H1 (cell line): ENCODE data around the gene FGFRL1. TPM values are rescaled to one million over a fixed set of nuclear protein-coding genes. Genes with fewer than 3 reads are reported as not detected.
A peak's percentile ranks its signal among the peaks of the same experiment; 100 is the strongest.

Experiments
- CTCF ChIA-PET: fragments of 300-600 bp; sonication (Branson Sonifier 250); formaldehyde crosslinking; loops from one replicate; lab custom pipeline; 2021; ENCODE audit not compliant: partially characterized antibody; lab: Charles Lee
- POLR2A ChIA-PET: fragments of 300-600 bp; sonication (Branson Sonifier 250); formaldehyde crosslinking; loops from one replicate; lab custom pipeline; 2021; ENCODE audit warnings: inconsistent platforms; ENCODE audit not compliant: partially characterized antibody; lab: Charles Lee
- DNase-seq, 2 experiments: peaks; one replicate each; pipeline versions ENCODE4 v3.0.0 to v3.0.0-alpha.2; 2010 to 2022; ENCODE audit warnings: low spot score in 2 of 2, low read depth in 1 of 2, mixed read lengths in 1 of 2
- FAIRE-seq: peaks from 2 replicates; lab custom pipeline; 2011; peaks lifted over from hg19 to GRCh38; lab: Jason Lieb, UNC
- H2AFZ ChIP-seq: 2 replicates; pipeline ENCODE4 v1.8.1; 2012; ENCODE audit warnings: low read length, inconsistent platforms
- H2AK5ac ChIP-seq: 2 replicates; pipeline ENCODE4 v1.6.1; 2013; ENCODE audit warnings: low read depth, low read length
- H2BK120ac ChIP-seq: replicated peaks from 2 replicates; pipeline ENCODE3; 2013; ENCODE audit warnings: low read depth, low read length, inconsistent platforms
- H2BK12ac ChIP-seq: 2 replicates; pipeline ENCODE4 v1.6.1; 2013; ENCODE audit warnings: low read depth, low read length
- H2BK15ac ChIP-seq: 2 replicates; pipeline ENCODE4 v1.6.1; 2013; ENCODE audit warnings: low read length
- H2BK20ac ChIP-seq: 2 replicates; pipeline ENCODE4 v1.6.1; 2013; ENCODE audit warnings: low read length
- H2BK5ac ChIP-seq: 2 replicates; pipeline ENCODE4 v1.6.1; 2013; ENCODE audit warnings: low read depth, low read length
- H3K14ac ChIP-seq: 2 replicates; pipeline ENCODE4 v1.6.1; 2013; ENCODE audit warnings: inconsistent platforms; ENCODE audit not compliant: insufficient read length
- H3K18ac ChIP-seq: 2 replicates; pipeline ENCODE4 v1.6.1; 2013; ENCODE audit warnings: low read length; ENCODE audit errors: extremely low read depth
- H3K23ac ChIP-seq: 2 replicates; pipeline ENCODE4 v1.6.1; 2013; ENCODE audit warnings: inconsistent platforms; ENCODE audit not compliant: insufficient read length
- H3K23me2 ChIP-seq: 2 replicates; pipeline ENCODE4 v1.6.1; 2013; ENCODE audit warnings: low read depth, low read length
- H3K27ac ChIP-seq: 2 replicates; pipeline ENCODE4 v1.6.1; 2011; ENCODE audit warnings: low read depth, low read length, inconsistent platforms
- H3K27me3 ChIP-seq, 4 experiments: replicated peaks in 1 of 4; 1 replicate in 1 of 4; 2 replicates in 3 of 4; pipeline versions ENCODE4 v1.6.1 to v1.8.1; 2011 to 2013; ENCODE audit warnings: low read length in 3 of 4, mild to moderate bottlenecking in 3 of 4, inconsistent platforms in 2 of 4, mixed read lengths in 2 of 4, moderate library complexity in 1 of 4; ENCODE audit not compliant: control insufficient read depth in 3 of 4, insufficient read depth in 3 of 4; ENCODE audit errors: extremely low read depth in 1 of 4
- H3K36me3 ChIP-seq, 4 experiments: 2 replicates each; pipeline versions ENCODE4 v1.6.1 to v1.8.1; 2011 to 2013; ENCODE audit warnings: mild to moderate bottlenecking in 4 of 4, low read length in 3 of 4, moderate library complexity in 2 of 4, control low read depth in 1 of 4, inconsistent platforms in 1 of 4; ENCODE audit not compliant: insufficient read depth in 4 of 4, control insufficient read depth in 2 of 4
- H3K4ac ChIP-seq: replicated peaks from 2 replicates; pipeline ENCODE3; 2013; ENCODE audit warnings: low read length, low read depth, mixed read lengths, inconsistent platforms; ENCODE audit not compliant: insufficient read length
- H3K4me1 ChIP-seq, 4 experiments: replicated peaks in 1 of 4; 1 replicate in 1 of 4; 2 replicates in 3 of 4; pipeline versions ENCODE4 v1.6.1 to v1.8.1; 2011 to 2013; ENCODE audit warnings: low read length in 3 of 4, inconsistent platforms in 2 of 4, mixed read lengths in 1 of 4; ENCODE audit not compliant: insufficient read depth in 4 of 4, control insufficient read depth in 3 of 4
- H3K4me2 ChIP-seq, 2 experiments: 2 replicates each; pipeline versions ENCODE4 v1.6.1 to v1.8.1; 2011 to 2013; ENCODE audit warnings: low read depth in 2 of 2, low read length in 2 of 2, control low read depth in 1 of 2, inconsistent platforms in 1 of 2, mild to moderate bottlenecking in 1 of 2; ENCODE audit not compliant: insufficient read depth in 1 of 2
- H3K4me3 ChIP-seq, 4 experiments: fragments of 200-600, 300-600 bp in 1 of 4; sonication (generic), shearing (Covaris generic), sonication (Bioruptor Twin) in 1 of 4; 2 replicates each; pipeline versions ENCODE4 v1.5.1 to v1.8.1; 2011 to 2016; ENCODE audit warnings: low read length in 4 of 4, low read depth in 3 of 4, control low read depth in 2 of 4, inconsistent platforms in 2 of 4, mild to moderate bottlenecking in 2 of 4, mixed read lengths in 1 of 4, moderate library complexity in 1 of 4; ENCODE audit not compliant: insufficient read depth in 2 of 4; ENCODE audit errors: extremely low read depth in 1 of 4
- H3K56ac ChIP-seq: replicated peaks from 2 replicates; pipeline ENCODE3; 2013; ENCODE audit warnings: low read depth, mild to moderate bottlenecking, mixed read lengths, low read length, inconsistent platforms; ENCODE audit not compliant: insufficient read length
- H3K79me1 ChIP-seq: 2 replicates; pipeline ENCODE4 v1.6.1; 2013; ENCODE audit warnings: low read depth, low read length, control low read depth
- H3K79me2 ChIP-seq, 2 experiments: 2 replicates each; pipeline versions ENCODE4 v1.6.1 to v1.8.1; 2012 to 2013; ENCODE audit warnings: low read length in 2 of 2, mild to moderate bottlenecking in 2 of 2, inconsistent platforms in 1 of 2; ENCODE audit not compliant: insufficient read depth in 2 of 2, control insufficient read depth in 1 of 2
- H3K9ac ChIP-seq, 4 experiments: replicated peaks in 1 of 4; 1 replicate in 1 of 4; 2 replicates in 3 of 4; pipeline versions ENCODE4 v1.6.1 to v1.8.1; 2011 to 2013; ENCODE audit warnings: low read depth in 3 of 4, low read length in 3 of 4, control low read depth in 2 of 4, mild to moderate bottlenecking in 2 of 4, moderate library complexity in 2 of 4, inconsistent platforms in 1 of 4; ENCODE audit errors: extremely low read depth in 1 of 4
- H3K9me3 ChIP-seq, 2 experiments: 2 replicates each; pipeline versions ENCODE4 v1.6.1 to v1.8.1; 2012 to 2013; ENCODE audit warnings: mild to moderate bottlenecking in 2 of 2, moderate library complexity in 2 of 2, control low read depth in 1 of 2, inconsistent platforms in 1 of 2, low read depth in 1 of 2, low read length in 1 of 2, mixed read lengths in 1 of 2; ENCODE audit not compliant: insufficient read depth in 2 of 2
- H4K20me1 ChIP-seq, 2 experiments: replicated peaks in 1 of 2; 2 replicates each; pipeline versions ENCODE3 to v1.8.1; 2011 to 2013; ENCODE audit warnings: inconsistent platforms in 2 of 2, low read length in 2 of 2, mild to moderate bottlenecking in 1 of 2; ENCODE audit not compliant: insufficient read depth in 2 of 2, control insufficient read depth in 1 of 2
- H4K5ac ChIP-seq: 2 replicates; pipeline ENCODE4 v1.6.1; 2013; ENCODE audit warnings: low read length, low read depth, mixed read lengths, inconsistent platforms; ENCODE audit not compliant: insufficient read length
- H4K8ac ChIP-seq: 2 replicates; pipeline ENCODE4 v1.8.0; 2013; ENCODE audit warnings: mild to moderate bottlenecking, moderate library complexity, low read length, inconsistent platforms; ENCODE audit not compliant: insufficient read depth; ENCODE audit errors: extremely low read depth
- H4K91ac ChIP-seq: replicated peaks from 2 replicates; pipeline ENCODE3; 2013; ENCODE audit warnings: low read length, mixed read lengths, inconsistent platforms; ENCODE audit not compliant: insufficient read length
- CTCF ChIP-seq, 3 experiments: IDR thresholded peaks; 1 replicate in 2 of 3; 2 replicates in 1 of 3; pipeline versions ENCODE4 v1.5.1 to v1.6.1; 2011; ENCODE audit warnings: low read length in 3 of 3, mild to moderate bottlenecking in 3 of 3, inconsistent platforms in 2 of 3, low read depth in 1 of 3, moderate library complexity in 1 of 3; ENCODE audit not compliant: insufficient read depth in 1 of 3; ENCODE audit errors: control extremely low read depth in 1 of 3
- SRF ChIP-seq: IDR thresholded peaks from 2 replicates; pipeline ENCODE4 v1.6.1; 2011; ENCODE audit warnings: mild to moderate bottlenecking, low read depth, low read length, moderate library complexity
- WGBS, 2 experiments: shearing (Covaris generic) in 1 of 2; methylation state at CpG; one replicate each; pipeline versions ENCODE4 v1.1.6 to v1.1.7; 2013 to 2015; ENCODE audit warnings: low lambda C conversion rate in 2 of 2, mixed read lengths in 2 of 2, inconsistent platforms in 1 of 2, low coverage in 1 of 2, missing lambda C conversion rate in 1 of 2; ENCODE audit not compliant: insufficient replicate concordance in 2 of 2, insufficient coverage in 1 of 2, insufficient read length in 1 of 2; ENCODE audit errors: extremely low coverage in 1 of 2, missing lambda C conversion rate in 1 of 2; 5-methylcytosine and 5-hydroxymethylcytosine counted together
- polyA plus RNA-seq, 7 experiments: library from polyadenylated mRNA; depleted of rRNA in 3 of 7; stranded (reverse) in 5 of 7; unstranded in 2 of 7; fragments of >200 nt in 5 of 7; fragments of 200-250 nt in 2 of 7; gene quantifications; 1 replicate in 5 of 7; 2 replicates in 1 of 7; 4 replicates in 1 of 7; pipeline versions ENCODE4 v1.2.1 to v1.2.3, GENCODE V29; 2011 to 2013; ENCODE audit warnings: missing spikeins in 2 of 7, mixed read lengths in 2 of 7
- total RNA-seq: library from RNA; stranded (reverse); fragmentation: NEBNext Ultra II Directional; extraction: Animal tissue kit (Norgen Biotek cat#: 25700); gene quantifications from 2 replicates; pipeline ENCODE4 v1.2.1, GENCODE V29; 2021

The FGFRL1 gene
- total and polyA plus RNA-seq, 2 of the 8 experiments (the other 6 are each of a cell fraction or from before 2014, with no cell fraction given): 18.9 to 34.6 TPM

- Histone ChIP-seq H3K27me3 (peaks cover 9 to 16% (median 12%) of the 10 kb centered on the region in 4 experiments), H2BK120ac (no peak overlapping the region), H3K9me3 (no peaks in the 10 kb centered on the region), H3K23ac (no peak overlapping the region), H3K4ac (no peak overlapping the region), H4K91ac (no peak overlapping the region), H3K4me2 (no peak overlapping the region), H3K27ac (no peak overlapping the region), H2BK15ac (no peak overlapping the region), H2BK5ac (peak overlapping the region; percentile 24; the same call in 1 of the 2 replicates), H2BK20ac (no peak overlapping the region), H3K18ac (no peak overlapping the region), H3K9ac (no peak overlapping the region), H3K23me2 (peaks cover 11% of the 10 kb centered on the region; the same call in 1 of the 2 replicates), H2AFZ (no peak overlapping the region), H3K79me2 (no peaks in the 10 kb centered on the region), H3K4me3 (no peak overlapping the region), H4K5ac (no peak overlapping the region), H2BK12ac (no peak overlapping the region), H3K79me1 (peaks cover 6% of the 10 kb centered on the region), H2AK5ac (no peak overlapping the region), H3K14ac (no peak overlapping the region), H3K4me1 (peaks cover 0 to 9% (median 5%) of the 10 kb centered on the region in 4 experiments; a peak in 5 of 7 replicates), H4K8ac (no peak overlapping the region; the same call in 1 of the 2 replicates), H3K56ac (no peak overlapping the region), H3K36me3 (no peaks in the 10 kb centered on the region), H4K20me1 (peaks cover 5 to 20% of the 10 kb centered on the region in 2 experiments)
- 89% methylated on average over 7 of the region's 8 CpGs; no CpG with 5 or more reads in 1 of the 2 experiments for WGBS, 2 experiments
- FAIRE-seq (no peak), DNase-seq (no peak)
- ChIA-PET CTCF (interaction anchor here (1.4 kb wide), 1 partner anchor 12 kb away, joined by 3 read pairs; no protein-coding TSS in a partner anchor), POLR2A (interaction anchor here (1.3 kb wide), 1 partner anchor 13 kb away, joined by 3 read pairs; no protein-coding TSS in a partner anchor)
- peak in 2 of 3 experiments; percentile 9 to 48; a peak in 3 of 4 replicates for TF ChIP-seq CTCF (IDR thresholded peaks at IDR 0.05; ENCODE audit: control extremely low read depth in 1 of 3, insufficient read depth in 1 of 3, low read depth in 1 of 3, low read length in 3 of 3)
- TF ChIP-seq SRF: no peak
Measured at GRCh38 chr4:1015179-1015578, 3.8 kb downstream of the FGFRL1 start.
